GM20431 (cell line): Measurements from ENCODE around the gene ADCY9.
"Not testable (repeated sequence)": the region's sequence is repeated elsewhere in the genome, so short reads cannot be mapped to it uniquely, and the experiment has no call there.

Experiments used
- in situ Hi-C: fragments of 300-500 bp; cut with MseI, MboI; formaldehyde crosslinking; loops from one replicate; pipeline ENCODE4 v1.15.0; 2020; ENCODE audit warnings: low sequenced_read_pairs; ENCODE audit not compliant: unreplicated experiment

ADCY9 gene

DNA sequence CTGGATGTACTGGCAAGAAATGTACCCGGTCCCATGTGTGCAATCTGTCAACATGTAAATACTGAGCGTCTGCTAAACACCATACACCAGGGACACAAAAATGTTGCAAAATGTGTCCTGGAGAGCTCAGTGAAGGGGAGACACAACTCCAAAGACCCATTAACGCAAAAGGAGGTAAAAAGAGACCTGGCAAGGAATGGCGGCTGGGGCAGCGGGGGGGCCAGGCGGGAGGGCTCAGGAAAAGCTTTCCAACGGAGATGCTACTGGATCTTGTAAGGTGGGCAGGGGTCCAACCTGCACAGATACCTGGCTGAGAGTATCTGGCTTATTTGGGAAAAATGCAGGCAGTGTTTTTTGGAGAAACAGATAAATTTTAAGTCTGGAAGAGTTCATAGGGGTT lies 40.7 kb downstream of the ADCY9 start:
- in situ Hi-C loops: no loop called here

DNA sequence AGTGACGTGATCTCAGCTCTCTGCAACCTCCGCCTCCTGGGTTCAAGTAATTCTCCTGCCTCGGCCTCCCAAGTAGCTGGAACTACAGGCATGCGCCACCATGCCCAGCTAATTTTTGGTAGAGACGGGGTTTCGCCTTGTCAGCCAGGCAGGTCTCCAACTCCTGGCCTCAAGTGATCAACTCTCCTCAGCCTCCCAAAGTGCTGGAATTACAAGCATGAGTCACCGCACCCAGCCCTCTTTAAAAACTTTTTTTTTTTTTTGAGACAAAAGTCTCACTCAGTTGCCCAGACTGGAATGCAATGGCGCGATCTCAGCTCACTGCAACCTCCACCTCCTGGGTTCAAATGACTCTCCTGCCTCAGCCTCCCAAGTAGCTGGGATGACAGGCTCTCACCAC lies 43.1 kb downstream of the ADCY9 start:
- in situ Hi-C loops: not testable (repeated sequence)

GRCh38 chr16:4071686-4072561 lies 44.3 kb downstream of the ADCY9 start:
- in situ Hi-C loops: no loop called here

GRCh38 chr16:4070936-4071335 lies 45.3 kb downstream of the ADCY9 start:
- in situ Hi-C loops: no loop called here

- in situ Hi-C loops: no loop called here
Measured at GRCh38 chr16:4067262-4068001, 48.8 kb downstream of the ADCY9 start.

DNA sequence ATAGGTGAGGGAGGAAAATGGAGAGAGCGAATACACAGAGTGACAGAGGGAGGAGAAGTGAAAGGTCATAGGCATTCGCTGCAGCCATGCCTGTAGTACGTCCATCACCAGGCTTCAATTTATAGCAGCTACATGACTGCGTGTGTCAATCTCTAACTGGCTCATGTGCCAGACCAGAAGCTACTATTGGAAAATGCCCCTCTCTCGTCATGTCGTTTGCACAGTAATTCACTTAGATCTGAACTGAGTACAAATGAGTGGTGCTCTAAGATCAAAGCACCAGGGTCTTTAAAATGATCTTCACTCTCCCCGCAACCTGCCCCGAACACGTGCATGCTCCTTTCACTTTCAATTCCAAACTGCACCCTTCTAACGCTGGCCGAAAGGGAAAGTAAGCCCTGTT lies 51.3 kb downstream of the ADCY9 start:
- in situ Hi-C loops: no loop called here

GRCh38 chr16:4062212-4062802 lies 53.9 kb downstream of the ADCY9 start:
- in situ Hi-C loops: no loop called here

DNA sequence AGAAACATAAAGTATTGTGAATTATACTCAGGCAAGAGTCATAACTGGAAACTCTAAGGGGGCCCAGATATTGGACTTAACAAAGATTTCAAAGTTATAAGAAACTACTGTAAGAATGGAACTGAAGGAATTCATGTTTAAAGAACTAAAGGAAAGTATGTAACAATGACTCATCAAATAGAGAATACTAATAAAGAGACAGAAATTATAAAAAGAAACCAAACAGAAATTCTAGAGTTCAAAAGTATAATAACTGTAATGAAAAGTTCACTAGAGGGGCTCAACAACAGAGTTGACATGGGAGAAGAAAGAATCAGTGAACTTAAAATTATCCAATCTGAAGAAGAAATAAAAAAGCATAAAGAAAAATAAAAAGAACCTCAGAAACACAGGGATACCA lies 55.4 kb downstream of the ADCY9 start:
- in situ Hi-C loops: no loop called here

DNA sequence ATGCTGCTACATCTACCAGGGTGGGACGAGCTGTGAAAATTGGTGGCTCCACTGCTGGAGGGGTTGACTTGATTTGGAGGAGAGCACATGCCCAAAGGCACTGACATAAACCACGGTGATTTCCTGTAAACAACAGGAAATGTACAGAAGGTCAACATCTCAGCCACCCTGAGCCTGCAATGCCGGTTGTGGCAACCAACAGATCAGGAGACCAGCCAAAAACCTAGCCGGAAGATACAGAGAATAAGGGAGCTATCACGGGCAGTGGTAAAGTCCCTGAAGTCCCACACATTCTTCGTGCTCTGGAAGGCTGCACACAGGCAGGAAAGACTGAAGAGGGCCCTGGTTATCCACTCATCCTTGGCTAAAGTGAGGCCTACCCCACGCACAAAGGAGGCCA lies 56.2 kb downstream of the ADCY9 start:
- in situ Hi-C loops: no loop called here

DNA sequence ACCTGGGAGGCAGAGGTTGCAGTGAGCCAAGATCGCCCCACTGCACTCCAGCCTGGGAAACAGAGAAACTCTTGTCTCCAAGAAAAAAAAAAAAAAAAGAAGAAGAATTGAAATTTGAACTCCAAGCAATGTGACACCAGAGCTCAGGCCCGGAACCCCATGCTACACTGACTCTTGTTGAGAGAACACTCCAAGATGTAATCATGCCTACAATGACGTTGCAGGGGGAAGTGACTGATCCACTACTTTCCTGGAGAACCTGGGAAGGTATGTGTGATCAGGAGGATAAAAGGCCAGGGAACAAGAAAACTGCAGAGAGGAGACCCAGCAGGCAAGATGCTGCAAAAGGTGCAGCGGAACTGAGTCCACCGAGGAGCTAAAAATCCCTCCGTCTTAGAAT lies 57.9 kb downstream of the ADCY9 start:
- in situ Hi-C loops: no loop called here

DNA sequence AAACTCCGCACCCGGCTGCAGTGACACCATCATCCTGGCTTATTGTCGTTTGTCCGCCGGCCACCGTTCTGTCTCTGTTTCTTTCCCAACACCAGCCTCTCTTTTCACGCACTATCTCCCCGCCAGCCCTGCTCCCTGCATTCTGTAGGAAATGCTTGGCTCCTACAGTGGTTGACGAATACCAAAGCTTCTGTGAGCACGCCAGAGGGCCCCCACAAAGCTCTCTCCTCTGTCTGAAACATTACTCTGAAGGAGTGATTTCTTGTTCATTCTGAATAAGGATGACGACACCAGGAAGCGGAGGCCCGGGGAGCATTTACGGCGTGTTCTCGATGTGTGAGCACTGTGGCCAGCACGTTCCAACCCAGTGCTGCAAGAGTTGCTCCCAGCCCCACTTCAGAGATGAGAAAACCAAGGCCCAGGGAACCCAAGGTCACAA lies 58.8 kb downstream of the ADCY9 start:
- in situ Hi-C loops: no loop called here

DNA sequence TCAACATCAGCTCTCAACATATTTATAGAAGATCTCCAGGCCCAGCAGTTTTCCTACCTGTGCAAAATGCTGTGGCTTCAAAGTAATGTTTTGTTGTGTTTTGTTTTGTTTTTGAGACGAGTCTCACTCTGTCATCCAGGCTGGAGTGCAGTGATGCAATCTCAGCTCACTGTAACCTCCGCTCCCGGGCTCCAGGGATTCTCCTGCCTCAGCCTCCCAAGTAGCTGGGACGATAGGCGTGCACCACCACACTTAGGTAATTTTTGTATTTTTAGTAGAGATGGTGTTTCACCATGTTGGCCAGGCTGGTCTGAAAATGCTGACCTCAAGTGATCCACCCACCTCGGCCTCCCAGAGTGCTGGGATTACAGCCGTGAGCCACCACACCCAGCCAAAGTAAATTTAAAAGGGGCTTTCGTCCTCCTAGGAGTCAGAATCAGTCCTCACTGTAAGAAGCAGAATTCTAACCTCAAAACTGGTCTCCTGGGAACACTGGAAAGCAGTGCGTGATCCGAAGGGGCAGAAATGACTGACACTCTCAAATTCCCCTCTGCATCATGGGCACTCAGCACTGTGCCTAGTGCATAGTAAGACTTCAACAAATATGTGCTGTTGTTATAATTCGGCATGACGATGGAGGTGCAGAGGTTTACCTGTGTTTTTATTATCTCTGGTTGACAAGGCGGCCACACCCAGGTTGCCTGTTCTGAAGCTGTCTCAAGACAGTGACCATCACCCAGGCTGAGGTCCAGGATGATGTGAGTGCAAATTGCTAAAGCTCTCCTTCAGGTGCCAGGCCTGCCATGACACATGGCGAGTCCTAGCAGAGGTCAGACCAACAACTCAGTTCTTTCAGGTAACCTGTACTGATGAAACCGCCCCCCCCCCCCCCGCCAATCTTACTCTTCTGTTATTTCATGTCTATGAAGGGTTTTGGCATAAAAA lies 59.8 kb downstream of the ADCY9 start:
- in situ Hi-C loops: no loop called here

DNA sequence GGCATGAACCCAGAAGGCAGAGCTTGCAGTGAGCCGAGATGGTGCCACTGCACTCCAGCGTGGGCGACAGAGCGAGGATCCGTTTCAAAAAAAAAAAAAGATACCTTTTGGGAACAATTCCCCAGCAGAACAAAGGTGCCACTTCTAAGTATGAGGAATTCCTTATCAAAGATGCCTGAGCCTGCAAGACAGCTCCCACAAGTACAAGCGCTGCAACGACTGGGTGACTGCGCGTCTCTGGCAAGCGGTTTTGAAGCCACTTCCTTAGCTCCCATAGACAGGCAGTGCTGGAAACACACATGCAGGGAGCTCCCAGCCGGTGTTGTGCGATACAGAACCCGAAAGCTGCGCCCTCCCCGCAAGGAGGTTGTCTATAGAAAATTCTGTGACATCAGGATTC lies 60.5 kb downstream of the ADCY9 start:
- in situ Hi-C loops: no loop called here

- in situ Hi-C loops: no loop called here
Measured at GRCh38 chr16:4053301-4053845, 62.9 kb downstream of the ADCY9 start.

GRCh38 chr16:4052801-4053293 lies 63.4 kb downstream of the ADCY9 start:
- in situ Hi-C loops: no loop called here

DNA sequence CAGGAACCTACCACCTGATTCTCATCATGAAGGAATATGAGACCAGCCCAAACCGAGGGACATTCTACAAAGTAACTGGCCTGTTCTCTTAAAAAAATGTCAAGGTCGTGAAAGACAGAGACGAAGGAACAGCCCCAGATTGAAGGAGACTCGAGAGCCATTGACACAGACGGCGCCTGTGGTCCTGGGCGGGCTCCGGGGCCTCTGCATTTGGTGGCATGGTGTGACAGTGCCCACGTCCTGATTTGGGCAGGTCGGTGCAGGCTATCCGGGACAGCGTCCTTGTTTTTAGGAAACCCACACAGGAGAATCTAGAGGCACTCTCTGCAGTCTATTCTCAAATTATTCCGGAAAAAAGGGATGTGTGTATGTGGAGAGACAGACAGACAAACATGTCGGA lies 64.1 kb downstream of the ADCY9 start:
- in situ Hi-C loops: no loop called here

- in situ Hi-C loops: no loop called here
Measured at GRCh38 chr16:4051591-4051990, 64.7 kb downstream of the ADCY9 start.

DNA sequence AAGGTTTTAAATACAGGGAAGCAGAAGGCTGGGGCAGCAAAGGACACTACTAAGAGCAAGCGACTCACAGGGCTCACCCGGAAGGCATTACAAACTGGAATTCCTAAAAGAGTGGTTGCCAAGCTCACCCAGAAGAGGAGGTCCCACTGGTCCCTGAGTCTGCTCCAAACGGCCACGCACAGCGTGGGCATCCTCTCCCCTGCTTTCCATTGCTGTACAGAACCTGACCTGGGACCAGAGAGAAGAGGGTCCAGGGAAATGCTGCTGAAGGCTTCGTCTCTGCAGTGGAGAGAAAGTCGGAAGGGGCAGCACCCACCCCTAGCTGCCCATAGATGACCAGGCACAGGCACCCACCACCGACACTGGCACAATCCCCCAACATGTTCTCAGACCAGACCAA lies 67.2 kb downstream of the ADCY9 start:
- in situ Hi-C loops: no loop called here

DNA sequence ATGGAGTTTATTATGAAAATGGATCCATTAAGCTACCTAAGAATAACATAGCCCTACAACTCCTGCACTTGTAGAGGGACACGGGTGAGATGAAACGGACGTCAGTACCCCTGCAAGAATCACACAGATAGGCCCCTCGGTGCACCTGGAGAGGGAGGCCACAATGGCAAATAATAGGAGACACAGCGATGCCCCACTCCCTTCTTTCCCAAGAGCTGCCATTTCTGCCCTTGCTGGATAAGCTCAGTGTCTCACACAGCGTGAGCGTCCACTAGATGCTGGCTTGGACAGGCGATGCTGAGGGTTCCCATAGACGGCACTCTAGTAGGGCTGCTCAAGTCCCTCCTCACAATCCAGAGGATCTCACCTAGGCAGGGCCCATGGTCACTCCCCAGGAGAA lies 67.8 kb downstream of the ADCY9 start:
- in situ Hi-C loops: no loop called here

DNA sequence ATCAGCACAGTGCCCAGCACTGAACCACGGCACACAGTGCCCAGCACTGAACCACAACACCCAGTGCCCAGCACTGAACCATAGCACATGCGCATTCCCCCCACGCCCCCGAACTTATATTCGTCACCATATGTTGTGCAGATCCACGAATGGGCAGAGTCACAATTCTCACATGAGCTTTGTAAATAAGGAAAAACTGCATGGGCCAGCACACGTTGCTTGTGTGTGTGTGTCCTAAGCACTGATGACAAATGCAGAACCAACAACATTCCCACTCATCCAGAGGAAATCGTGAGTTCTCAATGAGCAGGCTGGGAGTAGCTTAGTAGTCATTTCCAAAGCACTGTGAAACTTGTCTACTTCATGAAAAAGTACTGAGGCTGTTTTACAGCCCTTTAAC lies 70.0 kb downstream of the ADCY9 start:
- in situ Hi-C loops: no loop called here
